Karpas-422 (cell line): ENCODE results near the gene NCKAP1. TPM values are rescaled to one million over a fixed set of nuclear protein-coding genes. Genes with fewer than 3 reads are reported as not detected.
"Not testable (repeated sequence)": the region's sequence is repeated elsewhere in the genome, so short reads cannot be mapped to it uniquely, and the experiment has no call there.

Experiments
- DNase-seq: peaks from one replicate; pipeline ENCODE4 v3.0.0-alpha.2; 2015
- H2AFZ ChIP-seq: fragments of 200-600 bp; sonication (generic); 2 replicates; pipeline ENCODE4 v1.6.1; 2014; ENCODE audit warnings: antibody characterized with exemption, low read length, mixed read lengths
- H3K27ac ChIP-seq: fragments of 200-600 bp; sonication (generic); 2 replicates; pipeline ENCODE4 v1.5.1; 2014; ENCODE audit warnings: mild to moderate bottlenecking, low read length, moderate library complexity
- H3K27me3 ChIP-seq: fragments of 200-600 bp; sonication (generic); 2 replicates; pipeline ENCODE4 v1.6.1; 2014; ENCODE audit warnings: low read length, mixed read lengths
- H3K36me3 ChIP-seq: fragments of 200-600 bp; sonication (generic); 2 replicates; pipeline ENCODE4 v1.6.1; 2014; ENCODE audit warnings: low read length, mixed read lengths; ENCODE audit not compliant: insufficient read depth
- H3K4me1 ChIP-seq: fragments of 200-600 bp; sonication (generic); 2 replicates; pipeline ENCODE4 v1.6.1; 2014; ENCODE audit warnings: mild to moderate bottlenecking, low read length, mixed read lengths
- H3K4me2 ChIP-seq: fragments of 200-600 bp; sonication (generic); 2 replicates; pipeline ENCODE4 v1.6.1; 2014; ENCODE audit warnings: low read length, low read depth, mild to moderate bottlenecking; ENCODE audit not compliant: poor library complexity, severe bottlenecking
- H3K4me3 ChIP-seq: fragments of 200-600 bp; sonication (generic); 2 replicates; pipeline ENCODE4 v1.5.1; 2014; ENCODE audit warnings: mild to moderate bottlenecking, antibody characterized with exemption, low read length, mixed read lengths
- H3K79me2 ChIP-seq: fragments of 200-600 bp; sonication (generic); 2 replicates; pipeline ENCODE4 v1.6.1; 2014; ENCODE audit warnings: mild to moderate bottlenecking, low read length, mixed read lengths
- H3K9ac ChIP-seq: fragments of 200-600 bp; sonication (generic); 2 replicates; pipeline ENCODE4 v1.6.0; 2014; ENCODE audit warnings: low read length
- H3K9me2 ChIP-seq: fragments of 200-600 bp; sonication (generic), shearing (Covaris generic); replicated peaks from 2 replicates; pipeline ENCODE4 v1.6.0; 2014; ENCODE audit warnings: mild to moderate bottlenecking, low read length, moderate library complexity; ENCODE audit not compliant: insufficient read depth
- H3K9me3 ChIP-seq: fragments of 300-700, 200-600 bp; sonication (generic); 2 replicates; pipeline ENCODE4 v1.6.1; 2014; ENCODE audit warnings: low read length, mixed read lengths
- H4K20me1 ChIP-seq: fragments of 200-600 bp; sonication (generic); 2 replicates; pipeline ENCODE4 v1.6.1; 2014; ENCODE audit warnings: mild to moderate bottlenecking, antibody characterized with exemption, low read length, low read depth; ENCODE audit not compliant: insufficient read depth
- total RNA-seq: library from RNA; depleted of rRNA; stranded (reverse); fragments of >200 nt; shearing (Covaris generic); gene quantifications from 2 replicates; pipeline ENCODE4 v1.2.3, GENCODE V29; 2014; ENCODE audit warnings: low replicate concordance

Gene NCKAP1
- total RNA-seq, 1 experiment from 2014 or later: not detected

DNA sequence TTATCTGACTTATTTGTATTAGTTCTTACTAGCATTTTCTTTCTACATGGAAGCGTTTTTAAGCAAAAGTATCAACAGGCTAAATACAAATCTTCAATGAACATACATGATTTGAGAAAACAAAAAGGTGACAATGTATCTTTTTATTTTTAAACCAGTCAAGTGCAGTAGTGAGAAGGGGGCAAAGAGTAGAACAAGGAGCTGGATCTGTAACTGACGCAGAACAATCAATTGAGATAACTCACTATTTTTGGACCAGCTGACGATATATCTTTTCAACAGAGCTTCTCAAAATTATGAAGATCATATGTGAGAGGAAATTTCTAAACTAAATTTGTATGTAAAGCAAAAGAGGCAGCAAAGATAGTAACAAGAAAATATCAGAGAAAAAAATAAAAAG lies 15.5 kb downstream of the NCKAP1 start:
- Histone ChIP-seq H3K9me3 (no peaks in the 10 kb centered on the region), H3K4me3 (no peak overlapping the region), H3K36me3 (no peaks in the 10 kb centered on the region), H3K4me1 (no peaks in the 10 kb centered on the region), H2AFZ (no peak overlapping the region), H3K9ac (no peak overlapping the region), H3K27me3 (0 out of 2 replicates have a peak, but pooled peaks cover 3% of the 10 kb centered on the region), H3K9me2 (no peaks in the 10 kb centered on the region), H3K79me2 (no peaks in the 10 kb centered on the region), H3K27ac (no peak overlapping the region), H3K4me2 (no peak overlapping the region), H4K20me1 (no peaks in the 10 kb centered on the region)
- no peak for DNase-seq

DNA sequence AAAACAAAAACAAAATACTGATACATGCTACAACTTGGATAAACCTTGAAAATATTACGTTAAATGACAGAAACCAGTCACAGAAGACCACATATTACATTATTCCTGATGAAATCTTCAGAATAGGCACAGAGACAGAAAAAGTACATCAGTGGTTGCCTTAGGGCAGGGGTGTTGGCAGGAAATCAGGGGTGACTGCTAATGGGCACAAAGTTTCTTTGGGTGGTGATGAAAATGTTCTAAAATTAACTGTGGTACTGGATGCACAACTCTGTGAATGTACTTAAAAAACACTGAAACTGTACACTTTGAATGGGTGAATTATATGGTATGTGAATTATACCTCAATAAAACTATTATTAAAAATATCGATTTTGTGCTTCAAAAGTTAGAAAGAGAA lies 16.6 kb downstream of the NCKAP1 start:
- no peak overlapping the region for H3K27ac ChIP-seq
- no peaks in the 10 kb centered on the region for H4K20me1 ChIP-seq
- DNase-seq: no peak
- H3K9me2 ChIP-seq: no peaks in the 10 kb centered on the region
- no peak overlapping the region for H2AFZ ChIP-seq
- H3K36me3 ChIP-seq: no peaks in the 10 kb centered on the region
- H3K79me2 ChIP-seq: no peaks in the 10 kb centered on the region
- no peak overlapping the region for H3K4me3 ChIP-seq
- no peak overlapping the region for H3K4me2 ChIP-seq
- H3K4me1 ChIP-seq: no peaks in the 10 kb centered on the region
- H3K9ac ChIP-seq: no peak overlapping the region
- H3K27me3 ChIP-seq: 0 out of 2 replicates have a peak, but pooled peaks cover 3% of the 10 kb centered on the region
- H3K9me3 ChIP-seq: no peaks in the 10 kb centered on the region

GRCh38 chr2:183019718-183020442 lies 18.4 kb downstream of the NCKAP1 start:
- Histone ChIP-seq H3K4me1 (no peaks in the 10 kb centered on the region), H2AFZ (no peak overlapping the region), H3K4me2 (no peak overlapping the region), H3K79me2 (no peaks in the 10 kb centered on the region), H3K9me2 (no peaks in the 10 kb centered on the region), H3K9ac (no peak overlapping the region), H3K27ac (no peak overlapping the region), H3K36me3 (no peaks in the 10 kb centered on the region), H4K20me1 (no peaks in the 10 kb centered on the region), H3K9me3 (no peaks in the 10 kb centered on the region), H3K4me3 (no peak overlapping the region), H3K27me3 (0 out of 2 replicates have a peak, but pooled peaks cover 3% of the 10 kb centered on the region)
- no peak for DNase-seq

GRCh38 chr2:183017845-183018244 lies 20.4 kb downstream of the NCKAP1 start:
- not testable (repeated sequence) for H3K9ac ChIP-seq, H3K79me2 ChIP-seq, H3K4me3 ChIP-seq, H3K27ac ChIP-seq, H3K36me3 ChIP-seq, H2AFZ ChIP-seq, H4K20me1 ChIP-seq, H3K4me1 ChIP-seq, H3K4me2 ChIP-seq, DNase-seq, H3K9me3 ChIP-seq, H3K27me3 ChIP-seq, H3K9me2 ChIP-seq

DNA sequence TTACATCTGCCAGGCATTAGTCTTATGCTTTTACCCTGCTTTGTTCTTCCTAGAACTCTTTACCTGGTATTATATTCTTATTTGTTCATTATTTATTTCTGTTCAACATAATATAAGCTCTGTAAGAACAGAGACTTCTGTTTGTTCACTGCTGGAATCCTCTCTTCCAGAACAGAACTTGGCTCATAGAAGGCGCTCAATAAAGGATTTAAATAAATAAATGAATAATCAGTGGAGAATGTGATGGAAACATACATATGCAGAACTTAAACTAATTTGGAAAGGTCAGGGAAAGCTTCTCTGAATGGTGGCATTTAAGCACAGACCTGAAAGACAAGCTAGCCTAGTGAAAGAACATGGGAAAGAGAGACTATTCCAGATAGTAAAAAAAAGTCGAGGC lies 24.3 kb downstream of the NCKAP1 start:
- DNase-seq: no peak
- no peaks in the 10 kb centered on the region for H4K20me1 ChIP-seq
- H3K9me3 ChIP-seq: no peaks in the 10 kb centered on the region
- H3K27me3 ChIP-seq: 0 out of 2 replicates have a peak, but pooled peaks cover 3% of the 10 kb centered on the region
- no peak overlapping the region for H3K4me3 ChIP-seq
- no peak overlapping the region for H3K27ac ChIP-seq
- H3K4me2 ChIP-seq: no peak overlapping the region
- no peak overlapping the region for H2AFZ ChIP-seq
- no peaks in the 10 kb centered on the region for H3K4me1 ChIP-seq
- H3K9ac ChIP-seq: no peak overlapping the region
- H3K79me2 ChIP-seq: no peaks in the 10 kb centered on the region
- no peaks in the 10 kb centered on the region for H3K9me2 ChIP-seq
- no peaks in the 10 kb centered on the region for H3K36me3 ChIP-seq

DNA sequence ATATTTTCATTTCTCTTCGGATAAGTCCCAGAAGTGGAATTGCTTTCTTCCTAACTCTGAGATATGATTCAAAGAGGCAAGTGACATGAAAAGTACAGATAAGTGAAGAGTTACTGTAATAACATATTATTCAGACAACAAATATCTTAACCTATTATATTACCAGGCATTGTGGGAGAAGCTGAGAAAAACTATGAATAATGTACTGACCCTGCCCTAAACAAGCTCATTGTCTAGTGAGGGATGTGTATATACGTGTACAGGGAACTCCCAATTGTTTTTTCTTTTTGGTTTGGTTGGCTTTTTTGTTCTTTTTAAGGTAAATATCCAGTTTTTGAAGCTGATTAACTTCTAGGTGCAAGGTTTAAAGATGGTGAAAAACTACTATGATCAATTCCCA lies 26.5 kb downstream of the NCKAP1 start:
- Histone ChIP-seq H3K27me3 (0 out of 2 replicates have a peak, but pooled peaks cover 3% of the 10 kb centered on the region), H3K36me3 (no peaks in the 10 kb centered on the region), H3K4me1 (no peaks in the 10 kb centered on the region), H3K9me3 (no peaks in the 10 kb centered on the region), H4K20me1 (no peaks in the 10 kb centered on the region), H3K4me2 (no peak overlapping the region), H3K79me2 (no peaks in the 10 kb centered on the region), H3K4me3 (no peak overlapping the region), H2AFZ (no peak overlapping the region), H3K9ac (no peak overlapping the region), H3K9me2 (no peaks in the 10 kb centered on the region), H3K27ac (no peak overlapping the region)
- DNase-seq: no peak

- Histone ChIP-seq H4K20me1 (no peaks in the 10 kb centered on the region), H2AFZ (no peak overlapping the region), H3K9me3 (no peaks in the 10 kb centered on the region), H3K27me3 (0 out of 2 replicates have a peak, but pooled peaks cover 3% of the 10 kb centered on the region), H3K9ac (no peak overlapping the region), H3K4me3 (no peak overlapping the region), H3K36me3 (no peaks in the 10 kb centered on the region), H3K79me2 (no peaks in the 10 kb centered on the region), H3K4me2 (no peak overlapping the region), H3K4me1 (no peaks in the 10 kb centered on the region), H3K9me2 (no peaks in the 10 kb centered on the region), H3K27ac (no peak overlapping the region)
- DNase-seq: no peak
These were observed 28.1 kb downstream of the NCKAP1 start for GRCh38 chr2:183010112-183010511.

- no peak for DNase-seq
- Histone ChIP-seq H3K9me2 (no peaks in the 10 kb centered on the region), H3K9me3 (no peaks in the 10 kb centered on the region), H3K27ac (no peak overlapping the region), H4K20me1 (no peaks in the 10 kb centered on the region), H3K36me3 (no peaks in the 10 kb centered on the region), H3K4me3 (no peak overlapping the region), H3K4me1 (no peaks in the 10 kb centered on the region), H2AFZ (no peak overlapping the region), H3K9ac (no peak overlapping the region), H3K79me2 (no peaks in the 10 kb centered on the region), H3K4me2 (no peak overlapping the region), H3K27me3 (0 out of 2 replicates have a peak, but pooled peaks cover 3% of the 10 kb centered on the region)
These were observed 28.9 kb downstream of the NCKAP1 start for GRCh38 chr2:183009249-183009899.
